UCSD-AML1 (cell line): ENCODE data around the gene TEFM.
"Not testable (repeated sequence)": the region's sequence is repeated elsewhere in the genome, so short reads cannot be mapped to it uniquely, and the experiment has no call there.

Experiments
- DNase-seq: peaks from one replicate; lab custom pipeline; 2025; ENCODE audit not compliant: unreplicated experiment; lab: John Stamatoyannopoulos, UW

Gene TEFM, protein sequence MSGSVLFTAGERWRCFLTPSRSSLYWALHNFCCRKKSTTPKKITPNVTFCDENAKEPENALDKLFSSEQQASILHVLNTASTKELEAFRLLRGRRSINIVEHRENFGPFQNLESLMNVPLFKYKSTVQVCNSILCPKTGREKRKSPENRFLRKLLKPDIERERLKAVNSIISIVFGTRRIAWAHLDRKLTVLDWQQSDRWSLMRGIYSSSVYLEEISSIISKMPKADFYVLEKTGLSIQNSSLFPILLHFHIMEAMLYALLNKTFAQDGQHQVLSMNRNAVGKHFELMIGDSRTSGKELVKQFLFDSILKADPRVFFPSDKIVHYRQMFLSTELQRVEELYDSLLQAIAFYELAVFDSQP

DNA sequence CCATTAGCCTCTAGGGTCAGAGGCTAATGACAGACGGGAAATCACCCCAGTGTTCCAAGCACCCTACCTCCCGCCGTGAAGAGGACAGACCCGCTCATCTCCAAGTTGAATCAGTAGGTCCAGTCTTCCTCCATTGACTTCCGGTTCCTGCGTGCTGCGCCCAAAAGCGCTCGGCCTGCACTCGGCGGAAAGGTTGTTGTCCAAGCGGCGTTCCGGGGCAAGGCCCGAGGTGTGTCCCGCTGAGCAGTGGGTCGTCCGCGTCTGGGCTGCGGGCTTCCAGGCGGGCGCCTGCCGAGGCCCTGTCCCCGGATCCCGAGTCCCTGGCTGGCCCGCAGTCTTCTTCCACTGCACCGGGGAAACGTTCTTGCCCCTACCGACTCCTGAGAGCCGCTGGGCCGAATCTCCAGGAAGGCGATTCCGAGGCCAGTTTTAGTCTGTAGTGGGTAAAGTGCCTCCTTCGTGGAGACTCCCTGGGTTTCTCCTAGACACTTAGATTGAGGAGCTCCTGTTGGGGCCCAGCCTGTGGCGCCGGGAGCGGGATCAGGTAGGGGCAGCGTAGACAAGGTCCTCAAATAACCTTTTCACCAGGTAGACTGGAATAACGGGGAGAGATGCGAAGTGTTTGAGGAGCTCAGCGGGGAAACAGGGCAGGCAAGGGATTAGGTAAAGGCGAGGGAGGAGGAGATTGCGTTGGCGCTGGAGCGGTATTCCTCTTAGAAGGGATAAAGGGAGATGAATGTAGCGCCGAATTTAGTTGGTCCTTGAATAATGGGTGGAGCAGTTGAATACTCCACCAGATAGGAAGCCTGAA is at the start of gene TEFM:
Gene TEFM, minus strand, starts transcription at position 138 of the 811 bp plus-strand sequence. Its CDS starts 40 bp downstream, at position 98.
- DNase-seq = peak; percentile 91

GRCh38 chr17:30954046-30954830 is 48.2 kb upstream of the TEFM start:
- DNase-seq = peak; percentile 62

GRCh38 chr17:30952638-30953393 is 46.8 kb upstream of the TEFM start:
- DNase-seq = peak; percentile 51

DNA sequence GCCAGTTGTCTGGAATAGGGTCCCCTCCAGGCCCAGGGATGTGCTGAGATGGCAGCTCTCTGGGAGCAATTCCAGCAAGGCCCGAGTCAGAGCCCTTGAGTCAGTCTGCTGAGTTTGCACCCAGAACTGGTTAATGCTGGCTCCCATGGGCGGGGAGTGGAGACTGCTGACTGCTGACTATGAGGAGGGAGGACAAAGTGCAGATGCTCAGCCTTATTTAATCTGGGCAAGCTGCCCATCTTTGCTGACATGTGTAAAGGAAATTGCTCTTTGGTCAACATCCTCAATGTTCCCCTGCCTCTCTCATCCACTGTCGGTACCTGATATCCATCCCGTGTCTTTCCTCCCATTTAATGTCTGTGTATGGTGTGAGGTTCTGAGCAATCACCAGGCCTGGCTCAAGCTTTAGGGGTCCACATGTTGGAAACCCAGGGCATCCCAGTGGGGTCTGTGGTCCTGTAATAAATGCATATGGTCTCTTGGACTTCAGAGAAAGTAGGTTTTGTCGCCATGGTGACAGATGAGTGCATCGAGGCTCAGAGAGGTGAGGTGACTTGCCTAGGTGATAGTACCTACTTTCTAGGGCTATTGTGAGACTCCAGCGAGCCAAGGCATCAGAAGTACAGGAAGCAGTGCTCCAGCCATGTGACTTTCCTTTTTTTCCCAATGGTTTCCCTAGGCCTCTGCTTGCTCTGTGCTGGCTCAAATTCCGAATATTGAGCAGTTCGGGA is 44.8 kb upstream of the TEFM start:
- no peak for DNase-seq

DNA sequence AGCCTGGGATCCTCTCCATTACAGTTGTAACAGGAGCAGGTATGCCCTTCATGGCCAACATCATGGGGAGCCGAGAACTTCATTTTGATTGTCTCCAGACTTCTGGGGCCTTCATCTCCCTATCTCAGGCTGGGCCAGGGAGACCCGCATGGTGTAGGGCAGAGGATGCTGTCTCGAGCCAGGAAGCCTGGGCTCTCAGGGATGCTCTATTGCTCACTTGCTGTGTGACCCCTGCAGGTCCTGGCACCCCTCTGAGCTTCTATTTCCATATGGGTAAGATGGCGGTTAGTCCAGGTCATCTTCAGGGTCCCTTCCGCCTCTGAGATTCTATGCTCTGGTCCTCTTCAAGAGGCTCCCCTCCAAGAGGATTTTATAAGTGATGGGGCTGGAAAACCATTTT is 44.2 kb upstream of the TEFM start:
- no peak for DNase-seq

GRCh38 chr17:30947796-30948195 is 41.8 kb upstream of the TEFM start:
- no peak for DNase-seq

GRCh38 chr17:30942308-30943079 is 36.5 kb upstream of the TEFM start:
- DNase-seq = no peak

- no peak for DNase-seq
These were observed 33.1 kb upstream of the TEFM start for GRCh38 chr17:30939051-30939689.

DNA sequence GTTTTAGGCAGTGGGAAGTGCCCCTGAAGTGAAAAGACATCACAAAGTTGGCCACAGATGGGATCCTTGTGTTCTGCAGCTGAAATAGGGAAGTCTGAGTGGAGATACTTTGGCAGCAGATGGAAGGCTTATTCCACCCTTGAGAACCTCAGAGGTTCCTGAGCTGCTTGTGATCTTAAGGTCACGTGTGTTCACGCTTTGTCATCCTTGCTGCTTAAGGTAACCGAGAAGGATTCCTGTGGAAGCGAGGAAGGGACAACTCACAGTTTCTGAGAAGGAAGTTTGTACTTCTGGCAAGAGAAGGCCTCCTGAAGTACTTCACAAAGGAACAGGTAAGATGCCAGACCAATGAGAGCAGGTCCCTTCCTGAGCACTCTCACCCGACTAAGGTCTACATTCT is 27.9 kb upstream of the TEFM start:
- DNase-seq = peak; percentile 21

- not testable (repeated sequence) for DNase-seq
These were observed 25.5 kb upstream of the TEFM start for GRCh38 chr17:30931582-30931981.

DNA sequence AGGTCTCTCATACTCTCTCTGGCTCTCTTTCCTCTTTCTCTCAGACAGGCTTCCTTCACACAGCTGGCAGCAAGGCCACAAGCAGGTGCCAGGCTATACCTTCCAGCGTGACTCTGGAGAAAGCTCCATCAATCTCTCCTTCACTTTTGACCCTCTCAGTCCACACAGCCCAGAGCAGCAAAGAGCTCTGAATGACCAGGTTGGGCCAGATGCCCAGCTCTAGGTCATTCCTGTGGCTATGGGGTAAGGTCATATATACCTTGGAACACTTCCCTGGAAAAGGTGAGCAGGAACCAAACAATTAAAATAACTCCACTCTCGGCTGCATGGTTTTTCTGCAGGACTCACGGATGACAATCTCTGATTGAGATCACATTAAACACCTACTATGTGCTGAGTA is 24.5 kb upstream of the TEFM start:
- DNase-seq = no peak

DNA sequence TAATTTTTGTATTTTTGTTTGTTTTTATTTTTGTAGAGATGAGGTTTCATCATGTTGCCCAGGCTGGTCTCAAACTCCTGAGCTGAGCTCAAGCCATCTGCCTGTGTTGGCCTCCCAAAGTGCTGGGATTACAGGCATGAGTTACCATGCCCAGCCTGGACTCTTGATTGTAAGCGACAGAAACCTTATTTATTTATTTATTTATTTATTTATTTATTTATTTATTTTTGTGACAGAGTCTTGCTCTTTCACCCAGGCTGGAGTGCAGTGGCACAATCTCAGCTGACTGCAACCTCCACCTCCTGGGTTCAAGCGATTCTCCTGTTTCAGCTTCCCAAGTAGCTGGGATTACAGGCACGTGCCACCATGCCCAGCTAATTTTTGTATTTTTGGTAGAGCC is 23.8 kb upstream of the TEFM start:
- not testable (repeated sequence) for DNase-seq

GRCh38 chr17:30929081-30929633 is 23.1 kb upstream of the TEFM start:
- DNase-seq = no peak

DNA sequence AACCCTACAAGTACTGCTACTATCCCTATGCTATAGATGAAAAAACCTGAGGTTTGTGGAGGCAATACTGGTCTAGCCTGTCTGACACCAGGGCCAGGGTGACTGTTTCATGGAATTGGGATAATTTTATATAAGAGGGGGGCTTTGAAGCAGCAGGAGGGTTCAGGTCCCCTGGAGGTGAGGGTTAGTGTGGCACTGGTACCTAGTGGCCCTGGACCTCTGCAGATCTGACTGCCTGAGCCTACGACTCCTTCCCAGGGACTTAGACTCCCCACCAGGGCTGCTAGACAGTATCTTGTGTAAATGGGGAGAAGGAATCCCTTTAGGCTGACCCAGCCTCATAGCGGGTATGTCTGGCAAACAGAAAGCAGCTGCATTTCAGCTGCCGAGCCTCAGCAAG is 22.5 kb upstream of the TEFM start:
- DNase-seq = no peak

DNA sequence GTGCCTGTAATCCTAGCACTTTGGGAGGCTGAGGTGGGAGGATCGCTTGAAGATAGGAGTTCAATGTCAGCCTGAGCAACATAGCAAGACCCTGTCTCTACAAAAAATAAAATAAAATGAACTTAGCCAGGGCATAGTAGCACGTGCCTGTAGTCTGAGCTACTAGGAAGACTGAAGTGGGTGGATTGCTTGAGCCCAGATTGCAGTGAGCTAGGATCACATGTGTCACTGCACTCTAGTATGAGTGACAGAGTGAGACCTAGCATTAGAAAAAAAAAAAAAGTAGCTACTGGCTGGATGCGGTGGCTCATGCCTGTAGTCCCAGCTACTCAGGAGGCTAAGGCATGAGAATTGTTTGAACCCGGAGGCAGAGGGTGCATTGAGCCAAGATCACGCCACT is 21.7 kb upstream of the TEFM start:
- DNase-seq = no peak

DNA sequence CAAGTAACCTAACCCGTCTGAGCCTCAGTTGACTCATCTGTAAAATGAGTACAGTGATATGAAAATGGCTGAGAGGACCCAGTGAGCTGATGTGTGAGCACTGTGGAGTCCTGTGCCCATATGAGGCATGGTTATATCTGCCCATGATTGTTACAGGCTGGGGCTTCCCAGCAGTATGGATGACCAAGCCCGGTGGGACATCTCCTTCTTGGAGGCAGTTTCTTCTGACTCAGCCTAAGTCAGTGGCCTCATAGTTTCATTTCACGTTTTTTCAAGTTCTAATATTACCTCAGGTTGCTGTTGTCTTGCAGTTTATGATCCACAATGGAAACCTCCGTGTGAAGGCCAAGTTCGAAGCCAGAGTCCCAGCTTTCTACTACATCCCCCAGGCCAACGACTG is 20.5 kb upstream of the TEFM start:
- no peak for DNase-seq

DNA sequence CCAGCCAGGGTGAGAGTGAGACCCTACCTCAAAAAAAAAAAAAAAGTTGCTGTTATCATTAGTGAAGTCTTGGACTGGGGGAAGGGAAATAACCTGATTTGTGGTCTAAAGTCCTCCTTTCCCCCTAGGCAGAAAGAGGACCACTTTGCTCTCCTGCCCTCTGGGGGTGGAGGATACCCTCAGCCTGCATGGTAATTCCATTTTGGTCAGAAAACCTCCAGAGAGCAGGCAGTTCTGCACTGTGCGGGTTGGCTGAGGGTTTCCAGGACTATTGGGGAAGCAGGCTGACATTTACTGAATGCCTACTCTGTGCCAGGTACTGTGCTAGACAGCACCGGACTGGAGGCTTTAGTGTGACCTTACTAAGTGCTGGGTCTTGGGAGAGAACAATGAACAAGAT is 18.3 kb upstream of the TEFM start:
- DNase-seq = no peak

DNA sequence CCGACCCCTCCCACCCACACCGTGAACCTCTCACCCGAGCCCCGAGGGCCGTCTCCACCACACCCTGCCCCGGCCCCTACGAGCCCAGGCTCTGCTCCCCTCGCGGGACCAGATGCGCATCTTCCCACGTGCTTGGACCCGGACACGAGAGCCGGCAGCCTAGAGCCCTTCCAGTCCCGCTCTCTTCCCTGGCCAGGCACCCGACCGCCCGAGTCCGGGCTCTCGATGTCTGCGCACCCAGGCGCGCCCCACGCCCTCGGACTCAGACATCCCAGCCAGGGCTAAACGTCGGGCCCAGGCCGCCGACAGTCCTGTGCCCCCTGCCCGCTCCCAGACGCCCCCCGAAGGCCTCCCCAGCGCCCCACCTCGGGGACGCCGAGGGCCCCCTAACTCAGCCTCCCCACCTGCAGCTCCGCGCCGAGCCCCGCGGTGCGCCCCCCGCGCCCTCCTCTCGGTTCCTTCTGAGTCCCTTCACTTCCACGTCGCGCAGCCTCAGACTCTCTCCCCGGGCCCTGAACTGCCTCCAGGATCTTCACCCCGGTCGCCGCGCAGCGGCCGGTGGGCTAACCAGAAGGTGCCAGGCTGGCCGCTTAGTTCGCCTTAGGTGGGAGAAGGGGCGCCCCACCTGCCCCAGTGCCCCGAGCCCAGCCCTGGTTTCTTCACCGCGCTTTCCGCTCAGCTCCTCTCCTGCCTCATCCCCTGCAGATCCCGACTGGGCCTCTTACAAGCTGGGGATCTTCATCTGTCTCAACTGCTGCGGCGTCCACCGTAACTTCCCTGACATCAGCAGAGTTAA is 16.4 kb upstream of the TEFM start:
- no peak for DNase-seq
